ENCODE data around the gene MAP2K2. TPM values are rescaled to one million over a fixed set of nuclear protein-coding genes. Genes with fewer than 3 reads are reported as not detected.
A peak's percentile ranks its signal among the peaks of the same experiment; 100 is the strongest.

The MAP2K2 gene
- total and polyA plus RNA-seq, 2 donors (not counting 1 experiment from before 2014, with no cell fraction given) = 138 to 181 TPM

GRCh38 chr19:4093643-4094175 is 30.2 kb downstream of the MAP2K2 start:
- 97% methylated on average over 16 of the region's 18 CpGs for WGBS (ENCODE audit: insufficient coverage)
- Histone ChIP-seq H3K9me3 (ENCODE audit: control extremely low read depth in 1 of 3, control insufficient read depth in 2 of 3, insufficient read depth in 1 of 3, low read length in 2 of 3) (no peaks in the 10 kb centered on the region), H2AFZ (ENCODE audit: insufficient read depth, low read depth, low read length, poor library complexity, severe bottlenecking) (no peak overlapping the region), H3K27ac (ENCODE audit: low read length in 2 of 2) (no peak overlapping the region), H3K4me1 (ENCODE audit: control insufficient read depth in 2 of 2, insufficient read depth in 2 of 2, low read length in 2 of 2) (peaks cover 12 to 14% of the 10 kb centered on the region in 2 donors), H3K27me3 (replicated peaks in 1 of 4; ENCODE audit: control extremely low read depth in 1 of 4, control insufficient read depth in 3 of 4, insufficient read depth in 4 of 4, low read length in 3 of 4) (no peaks in the 10 kb centered on the region), H3K9ac (ENCODE audit: low read length) (no peak overlapping the region), H3K36me3 (replicated peaks in 1 of 2; ENCODE audit: control extremely low read depth in 1 of 2, control insufficient read depth in 1 of 2, extremely low read depth in 1 of 2, insufficient read depth in 2 of 2, low read length in 1 of 2) (peaks cover 0 to 31% of the 10 kb centered on the region in 2 experiments), H3K4me3 (ENCODE audit: control extremely low read depth in 1 of 5, extremely low read depth in 1 of 5, insufficient read depth in 1 of 5, low read depth in 2 of 5, low read length in 4 of 5) (no peak overlapping the region), H3K4me2 (replicated peaks; ENCODE audit: low read depth, low read length, poor library complexity, severe bottlenecking) (no peak overlapping the region), H4K20me1 (ENCODE audit: control insufficient read depth, insufficient read depth, low read length, poor library complexity, severe bottlenecking) (no peaks in the 10 kb centered on the region), H3K79me2 (ENCODE audit: control insufficient read depth, insufficient read depth, low read length) (peaks cover 12% of the 10 kb centered on the region)
- Mint-ChIP-seq H3K9me3 (ENCODE audit: insufficient read depth) (no peaks in the 10 kb centered on the region), H3K4me1 (peaks cover 8% of the 10 kb centered on the region), H3K27me3 (no peaks in the 10 kb centered on the region), H3K4me3 (no peak overlapping the region), H3K27ac (no peak overlapping the region)
- POLR2A ChIA-PET = no interaction called here
- no peak for DNase-seq
- ATAC-seq (ENCODE audit: low read depth) = no peak
- intact Hi-C loops (cut with micrococcal nuclease) = no loop called here
- TF ChIP-seq, protein P1, sequence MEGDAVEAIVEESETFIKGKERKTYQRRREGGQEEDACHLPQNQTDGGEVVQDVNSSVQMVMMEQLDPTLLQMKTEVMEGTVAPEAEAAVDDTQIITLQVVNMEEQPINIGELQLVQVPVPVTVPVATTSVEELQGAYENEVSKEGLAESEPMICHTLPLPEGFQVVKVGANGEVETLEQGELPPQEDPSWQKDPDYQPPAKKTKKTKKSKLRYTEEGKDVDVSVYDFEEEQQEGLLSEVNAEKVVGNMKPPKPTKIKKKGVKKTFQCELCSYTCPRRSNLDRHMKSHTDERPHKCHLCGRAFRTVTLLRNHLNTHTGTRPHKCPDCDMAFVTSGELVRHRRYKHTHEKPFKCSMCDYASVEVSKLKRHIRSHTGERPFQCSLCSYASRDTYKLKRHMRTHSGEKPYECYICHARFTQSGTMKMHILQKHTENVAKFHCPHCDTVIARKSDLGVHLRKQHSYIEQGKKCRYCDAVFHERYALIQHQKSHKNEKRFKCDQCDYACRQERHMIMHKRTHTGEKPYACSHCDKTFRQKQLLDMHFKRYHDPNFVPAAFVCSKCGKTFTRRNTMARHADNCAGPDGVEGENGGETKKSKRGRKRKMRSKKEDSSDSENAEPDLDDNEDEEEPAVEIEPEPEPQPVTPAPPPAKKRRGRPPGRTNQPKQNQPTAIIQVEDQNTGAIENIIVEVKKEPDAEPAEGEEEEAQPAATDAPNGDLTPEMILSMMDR (IDR thresholded peaks at IDR 0.05) = no peak
- no peak for TF ChIP-seq EZH2 (IDR thresholded peaks at IDR 0.05; ENCODE audit: borderline replicate concordance, insufficient read depth, low read depth, low read length, poor library complexity, severe bottlenecking)
- CTCF ChIA-PET = interaction anchor here (0.8 kb wide), 1 partner anchor 106 kb away, joined by 3 read pairs; no protein-coding TSS in a partner anchor

DNA sequence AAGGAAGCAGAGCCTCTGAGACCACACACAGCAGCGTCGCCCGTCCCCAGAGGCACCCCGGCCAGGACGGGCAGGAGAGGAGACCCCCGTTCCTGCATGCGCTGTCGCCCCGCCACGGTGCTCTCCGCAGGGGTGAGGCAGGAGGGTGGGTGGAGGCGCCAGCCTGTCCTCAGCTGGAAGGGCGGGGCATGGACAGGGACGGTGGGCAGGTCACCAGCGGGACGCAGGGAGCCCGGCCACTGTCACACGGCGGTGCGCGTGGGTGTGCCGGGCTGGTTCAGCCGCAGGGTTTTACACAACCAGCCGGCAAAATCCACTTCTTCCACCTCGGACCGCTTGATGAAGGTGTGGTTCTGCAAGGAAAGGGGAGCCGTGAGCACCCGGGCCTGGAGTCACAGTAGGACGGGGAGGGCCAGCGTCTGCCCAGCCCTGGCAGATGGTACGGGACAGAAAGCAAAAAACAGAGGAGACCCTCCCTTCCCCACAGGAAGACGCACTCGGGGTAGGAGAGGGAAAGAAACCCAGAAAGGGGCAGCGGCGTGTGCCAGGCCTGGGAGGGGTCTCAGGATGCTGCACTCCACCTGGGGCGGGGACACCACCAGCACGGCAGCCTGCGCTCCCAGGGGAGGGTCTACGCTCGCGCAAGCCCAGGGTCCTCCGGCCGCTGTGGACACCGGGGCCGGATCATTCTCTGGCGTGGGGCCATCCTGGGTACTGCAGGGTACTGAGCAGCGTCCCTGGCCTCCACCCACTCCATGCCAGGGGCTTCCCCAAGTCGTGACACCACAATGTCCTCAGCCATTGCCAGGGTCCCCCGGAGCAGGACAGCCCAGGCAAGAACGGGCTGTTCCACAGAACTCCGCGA is 33.3 kb downstream of the MAP2K2 start:
- TF ChIP-seq, protein P1 (IDR thresholded peaks at IDR 0.05) = no peak
- TF ChIP-seq EZH2 (IDR thresholded peaks at IDR 0.05; ENCODE audit: borderline replicate concordance, insufficient read depth, low read depth, low read length, poor library complexity, severe bottlenecking) = no peak
- no peaks in the 10 kb centered on the region for H3K79me2 ChIP-seq (ENCODE audit: control insufficient read depth, insufficient read depth, low read length)
- 97% methylated on average over 39 of the region's 52 CpGs for WGBS (ENCODE audit: insufficient coverage)
- H3K27ac Mint-ChIP-seq = no peak overlapping the region
- H3K9ac ChIP-seq (ENCODE audit: low read length) = no peak overlapping the region
- ChIA-PET CTCF (interaction anchor here (2.4 kb wide), 1 partner anchor 50 kb away, joined by 9 read pairs; no protein-coding TSS in a partner anchor), POLR2A (no interaction called here)
- DNase-seq (no peak), ATAC-seq (ENCODE audit: low read depth) (no peak)
- no peaks in the 10 kb centered on the region for H4K20me1 ChIP-seq (ENCODE audit: control insufficient read depth, insufficient read depth, low read length, poor library complexity, severe bottlenecking)
- no peak overlapping the region for H3K4me3 Mint-ChIP-seq
- peak overlapping the region in 1 of 2 donors; percentile 74 for H3K27ac ChIP-seq (ENCODE audit: low read length in 2 of 2)
- H3K9me3 Mint-ChIP-seq (ENCODE audit: insufficient read depth) = no peaks in the 10 kb centered on the region
- H3K27me3 Mint-ChIP-seq = no peaks in the 10 kb centered on the region
- no peak overlapping the region for H3K4me2 ChIP-seq (replicated peaks; ENCODE audit: low read depth, low read length, poor library complexity, severe bottlenecking)
- H3K9me3 ChIP-seq (ENCODE audit: control extremely low read depth in 1 of 3, control insufficient read depth in 2 of 3, insufficient read depth in 1 of 3, low read length in 2 of 3) = no peaks in the 10 kb centered on the region
- H3K27me3 ChIP-seq (replicated peaks in 1 of 4; ENCODE audit: control extremely low read depth in 1 of 4, control insufficient read depth in 3 of 4, insufficient read depth in 4 of 4, low read length in 3 of 4) = no peaks in the 10 kb centered on the region
- intact Hi-C loops (cut with micrococcal nuclease) = no loop called here
- H2AFZ ChIP-seq (ENCODE audit: insufficient read depth, low read depth, low read length, poor library complexity, severe bottlenecking) = no peak overlapping the region
- no peak overlapping the region for H3K4me3 ChIP-seq (ENCODE audit: control extremely low read depth in 1 of 5, extremely low read depth in 1 of 5, insufficient read depth in 1 of 5, low read depth in 2 of 5, low read length in 4 of 5)
- H3K4me1 ChIP-seq (ENCODE audit: control insufficient read depth in 2 of 2, insufficient read depth in 2 of 2, low read length in 2 of 2) = peaks cover 17 to 21% of the 10 kb centered on the region in 2 donors
- H3K4me1 Mint-ChIP-seq = peaks cover 13% of the 10 kb centered on the region
- H3K36me3 ChIP-seq (replicated peaks in 1 of 2; ENCODE audit: control extremely low read depth in 1 of 2, control insufficient read depth in 1 of 2, extremely low read depth in 1 of 2, insufficient read depth in 2 of 2, low read length in 1 of 2) = peaks cover 0 to 16% of the 10 kb centered on the region in 2 experiments

All from B cell (primary cell).